Right lobe of liver (tissue), 6 donors: ENCODE results near the gene CPA3. TPM values are rescaled to one million over a fixed set of nuclear protein-coding genes. Genes with fewer than 3 reads are reported as not detected.

Experiments used
- ATAC-seq, 4 donors: fragments of 200-7000 bp; cut with Tn5 transposase; one replicate each; pipeline ENCODE4 v1.9.1; 2020; ENCODE audit warnings: mild to moderate bottlenecking in 4 of 4, moderate library complexity in 4 of 4
- DNase-seq, 3 donors: peaks; one replicate each; pipeline ENCODE4 v3.0.0-alpha.2; 2020
- H3K27ac ChIP-seq, 3 donors: fragments of 200-600 bp; one replicate each; pipeline ENCODE4 v1.8.0; 2022
- H3K27me3 ChIP-seq, 2 donors: fragments of 200-600 bp; one replicate each; pipeline ENCODE4 v1.8.0; 2022
- H3K36me3 ChIP-seq, 4 donors: fragments of 200-600 bp; sonication (generic) in 1 of 4; one replicate each; pipeline versions ENCODE4 v1.5.1 to v1.8.0; 2017 to 2022; ENCODE audit warnings: control low read depth in 1 of 4
- H3K4me1 ChIP-seq, 4 donors: fragments of 200-600 bp; sonication (generic) in 1 of 4; one replicate each; pipeline versions ENCODE4 v1.5.1 to v1.8.0; 2017 to 2022; ENCODE audit warnings: control low read depth in 1 of 4
- H3K4me3 ChIP-seq, 3 donors: fragments of 200-600 bp; one replicate each; pipeline ENCODE4 v1.8.0; 2022
- H3K9me3 ChIP-seq, 4 donors: fragments of 200-600 bp; sonication (generic) in 1 of 4; one replicate each; pipeline versions ENCODE4 v1.5.1 to v1.8.0; 2017 to 2022; ENCODE audit warnings: control low read depth in 1 of 4
- POLR2A ChIP-seq: fragments of 450-650 bp; IDR thresholded peaks from one replicate; pipeline ENCODE4 v1.6.1; 2017; ENCODE audit warnings: antibody characterized with exemption, mild to moderate bottlenecking
- WGBS: methylation state at CpG from one replicate; pipeline ENCODE4 v1.1.6; 2018; ENCODE audit warnings: low coverage, low lambda C conversion rate; ENCODE audit not compliant: insufficient coverage; ENCODE audit errors: missing lambda C conversion rate; 5-methylcytosine and 5-hydroxymethylcytosine counted together
- intact Hi-C, 2 donors: fragments of 100-400 bp; cut with DNase I; formaldehyde crosslinking; loops; one replicate each; pipeline versions ENCODE4 v1.11.2 to v1.14.1; 2022
- total RNA-seq, 6 experiments: library from RNA; depleted of rRNA in 2 of 6; stranded (reverse); fragments of >200 nt in 2 of 6; fragmentation: NEBNext Ultra II Directional in 3 of 6; extraction: Animal tissue kit (Norgen Biotek cat#: 25700) in 3 of 6; gene quantifications; one replicate each; pipeline versions ENCODE4 v1.1.0 to v1.2.4, GENCODE V29; 2016 to 2023
- TF ChIP-seq, protein P1 (sequence below), 4 donors: fragments of 200-600 bp in 3 of 4; fragments of 450-650 bp in 1 of 4; IDR thresholded peaks; one replicate each; pipeline versions ENCODE4 v1.5.1 to v1.8.0; 2016 to 2022; ENCODE audit warnings: antibody characterized with exemption in 4 of 4, mild to moderate bottlenecking in 2 of 4
- donor health status: DM: no; HTN: yes; CAD: no.
- donor health status: DM: no; HTN: no; CAD: no.
- donor health status: DM: no; HTN: no; CAD: no.
- donor health status: DM: no; HTN: yes; CAD: no.
- donor health status: DM: no; HTN: yes; CAD: no.

CPA3 gene
- total RNA-seq, 6 experiments from 2014 or later: 0.12 to 0.27 (median 0.22) TPM; not detected in 1

- Histone ChIP-seq H3K36me3 (no peaks in the 10 kb centered on the region), H3K4me1 (no peaks in the 10 kb centered on the region), H3K27ac (no peak overlapping the region), H3K4me3 (no peak overlapping the region), H3K27me3 (no peaks in the 10 kb centered on the region), H3K9me3 (peaks cover 0 to 4% (median 0%) of the 10 kb centered on the region in 4 donors)
- DNase-seq (no peak), ATAC-seq (no peak)
- intact Hi-C loops: no loop called here
- TF ChIP-seq, protein P1, sequence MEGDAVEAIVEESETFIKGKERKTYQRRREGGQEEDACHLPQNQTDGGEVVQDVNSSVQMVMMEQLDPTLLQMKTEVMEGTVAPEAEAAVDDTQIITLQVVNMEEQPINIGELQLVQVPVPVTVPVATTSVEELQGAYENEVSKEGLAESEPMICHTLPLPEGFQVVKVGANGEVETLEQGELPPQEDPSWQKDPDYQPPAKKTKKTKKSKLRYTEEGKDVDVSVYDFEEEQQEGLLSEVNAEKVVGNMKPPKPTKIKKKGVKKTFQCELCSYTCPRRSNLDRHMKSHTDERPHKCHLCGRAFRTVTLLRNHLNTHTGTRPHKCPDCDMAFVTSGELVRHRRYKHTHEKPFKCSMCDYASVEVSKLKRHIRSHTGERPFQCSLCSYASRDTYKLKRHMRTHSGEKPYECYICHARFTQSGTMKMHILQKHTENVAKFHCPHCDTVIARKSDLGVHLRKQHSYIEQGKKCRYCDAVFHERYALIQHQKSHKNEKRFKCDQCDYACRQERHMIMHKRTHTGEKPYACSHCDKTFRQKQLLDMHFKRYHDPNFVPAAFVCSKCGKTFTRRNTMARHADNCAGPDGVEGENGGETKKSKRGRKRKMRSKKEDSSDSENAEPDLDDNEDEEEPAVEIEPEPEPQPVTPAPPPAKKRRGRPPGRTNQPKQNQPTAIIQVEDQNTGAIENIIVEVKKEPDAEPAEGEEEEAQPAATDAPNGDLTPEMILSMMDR (IDR thresholded peaks at IDR 0.05): no peak
- no peak for TF ChIP-seq POLR2A
- 56% methylated on average over 1 of the region's 1 CpG for WGBS
Observed at GRCh38 chr3:148914936-148915690, 50.0 kb downstream of the CPA3 start.

DNA sequence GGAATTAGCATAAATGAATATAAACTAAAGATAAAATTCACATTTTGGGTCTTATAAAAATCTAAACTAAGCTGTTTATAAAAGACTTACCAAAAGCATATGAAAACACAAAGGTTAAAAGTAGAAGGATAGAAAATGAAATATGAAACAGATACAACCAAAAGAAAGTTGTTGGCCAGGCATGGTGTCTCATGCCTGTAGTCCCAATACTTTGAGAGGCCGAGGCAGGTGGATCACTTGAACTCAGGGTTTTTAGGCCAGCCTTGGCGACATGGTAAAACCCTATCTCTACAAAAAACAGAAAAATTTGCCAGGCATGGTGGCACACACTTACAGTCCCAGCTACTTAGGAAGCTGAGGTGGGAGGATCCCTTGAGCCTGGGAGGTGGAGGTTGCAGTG is 51.0 kb downstream of the CPA3 start:
- 100% methylated on average over 2 of the region's 2 CpGs for WGBS
- DNase-seq (no peak), ATAC-seq (no peak)
- peaks cover 0 to 4% (median 0%) of the 10 kb centered on the region in 4 donors for H3K9me3 ChIP-seq
- H3K4me3 ChIP-seq: no peak overlapping the region
- H3K36me3 ChIP-seq: no peaks in the 10 kb centered on the region
- no peak overlapping the region for H3K27ac ChIP-seq
- no peaks in the 10 kb centered on the region for H3K27me3 ChIP-seq
- no peaks in the 10 kb centered on the region for H3K4me1 ChIP-seq
- TF ChIP-seq POLR2A: no peak
- TF ChIP-seq, protein P1 (IDR thresholded peaks at IDR 0.05): no peak
- intact Hi-C loops: no loop called here

DNA sequence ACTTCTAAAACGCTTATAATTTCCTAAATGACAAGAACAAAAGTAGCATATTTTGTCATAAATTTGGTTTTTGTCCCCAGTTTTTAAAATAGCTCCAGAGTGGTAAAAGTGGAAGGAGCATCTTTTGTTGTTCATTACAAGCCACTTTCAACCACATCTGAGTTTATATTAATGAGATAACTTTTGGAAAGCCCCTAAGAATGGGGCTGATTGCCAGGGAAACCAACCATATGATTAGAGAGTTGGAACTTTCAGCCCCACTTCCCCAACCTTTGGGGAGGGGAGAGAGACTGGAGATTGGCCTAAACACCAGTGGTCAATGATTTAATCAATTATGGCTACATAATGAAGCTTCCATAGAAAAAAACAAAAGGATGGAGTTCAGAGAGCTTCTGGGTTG is 57.4 kb downstream of the CPA3 start:
- Histone ChIP-seq H3K4me1 (no peaks in the 10 kb centered on the region), H3K27me3 (no peaks in the 10 kb centered on the region), H3K36me3 (no peaks in the 10 kb centered on the region), H3K4me3 (no peak overlapping the region), H3K9me3 (no peaks in the 10 kb centered on the region), H3K27ac (no peak overlapping the region)
- ATAC-seq (no peak), DNase-seq (no peak)
- intact Hi-C loops: no loop called here
- TF ChIP-seq POLR2A: no peak
- TF ChIP-seq, protein P1 (IDR thresholded peaks at IDR 0.05): no peak
- 35% methylated on average over 1 of the region's 1 CpG for WGBS

DNA sequence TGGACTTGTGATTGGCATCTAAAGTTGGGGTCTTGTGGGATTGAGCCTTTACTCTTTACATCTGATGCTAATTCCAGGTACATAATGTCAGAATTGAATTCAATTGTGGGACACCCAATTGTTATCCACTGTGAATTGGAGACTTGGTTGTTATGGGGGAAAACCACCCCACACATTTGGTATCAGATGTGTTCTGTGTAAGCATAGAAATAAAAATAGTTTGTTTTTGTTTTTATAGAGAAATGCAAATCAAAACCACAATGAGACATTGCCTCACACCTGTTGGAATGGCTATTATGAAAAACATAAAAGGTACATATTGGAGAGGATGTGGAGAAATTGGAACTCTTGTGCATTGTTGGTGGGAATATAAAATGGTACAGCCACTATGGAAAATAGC is 58.5 kb downstream of the CPA3 start:
- no peak for DNase-seq
- no peak for ATAC-seq
- no peak overlapping the region for H3K27ac ChIP-seq
- no peaks in the 10 kb centered on the region for H3K9me3 ChIP-seq
- no peaks in the 10 kb centered on the region for H3K36me3 ChIP-seq
- H3K4me3 ChIP-seq: no peak overlapping the region
- H3K27me3 ChIP-seq: no peaks in the 10 kb centered on the region
- no peaks in the 10 kb centered on the region for H3K4me1 ChIP-seq
- intact Hi-C loops: no loop called here
- TF ChIP-seq, protein P1 (IDR thresholded peaks at IDR 0.05): no peak
- no peak for TF ChIP-seq POLR2A
